ENCODE data around the gene NOX5.

DNA sequence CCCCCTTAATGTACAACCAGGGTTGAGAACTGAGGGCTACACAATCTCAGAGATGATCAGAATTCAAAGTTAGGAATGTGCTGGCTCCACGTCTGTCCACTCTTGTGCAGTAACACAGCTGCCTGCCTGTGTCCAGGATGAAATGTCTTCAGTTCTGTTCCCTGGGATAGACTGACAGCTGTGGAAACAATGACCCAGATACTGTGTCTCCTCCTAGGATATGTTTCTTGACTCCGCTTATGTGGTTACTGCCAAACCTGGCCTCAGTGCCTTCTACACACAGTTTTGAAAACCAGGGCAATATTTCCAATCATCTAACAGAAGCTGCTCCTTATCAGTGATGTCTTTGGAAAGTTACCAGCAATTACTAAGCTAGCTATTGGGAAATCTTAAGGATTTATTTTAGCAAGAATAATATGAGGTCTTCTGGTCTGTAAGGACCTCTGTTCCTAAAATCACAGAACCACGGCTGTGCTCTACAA is 67.6 kb downstream of the NOX5 start:
- TF ChIP-seq, protein P1, sequence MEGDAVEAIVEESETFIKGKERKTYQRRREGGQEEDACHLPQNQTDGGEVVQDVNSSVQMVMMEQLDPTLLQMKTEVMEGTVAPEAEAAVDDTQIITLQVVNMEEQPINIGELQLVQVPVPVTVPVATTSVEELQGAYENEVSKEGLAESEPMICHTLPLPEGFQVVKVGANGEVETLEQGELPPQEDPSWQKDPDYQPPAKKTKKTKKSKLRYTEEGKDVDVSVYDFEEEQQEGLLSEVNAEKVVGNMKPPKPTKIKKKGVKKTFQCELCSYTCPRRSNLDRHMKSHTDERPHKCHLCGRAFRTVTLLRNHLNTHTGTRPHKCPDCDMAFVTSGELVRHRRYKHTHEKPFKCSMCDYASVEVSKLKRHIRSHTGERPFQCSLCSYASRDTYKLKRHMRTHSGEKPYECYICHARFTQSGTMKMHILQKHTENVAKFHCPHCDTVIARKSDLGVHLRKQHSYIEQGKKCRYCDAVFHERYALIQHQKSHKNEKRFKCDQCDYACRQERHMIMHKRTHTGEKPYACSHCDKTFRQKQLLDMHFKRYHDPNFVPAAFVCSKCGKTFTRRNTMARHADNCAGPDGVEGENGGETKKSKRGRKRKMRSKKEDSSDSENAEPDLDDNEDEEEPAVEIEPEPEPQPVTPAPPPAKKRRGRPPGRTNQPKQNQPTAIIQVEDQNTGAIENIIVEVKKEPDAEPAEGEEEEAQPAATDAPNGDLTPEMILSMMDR (conservative IDR thresholded peaks at IDR 0.05; ENCODE audit: low read length) = no peak
- no peak for TF ChIP-seq EZH2phosphoT487 (IDR thresholded peaks at IDR 0.05; ENCODE audit: borderline replicate concordance, low read depth, low read length)

All from OCI-LY7 (cell line).